HCT116 (cell line): Measurements from ENCODE around the gene SLC35F1. TPM values are rescaled to one million over a fixed set of nuclear protein-coding genes. Genes with fewer than 3 reads are reported as not detected.

Experiments
- ATAC-seq: fragments of 200-7000 bp; cut with Tn5 transposase; 2 replicates; pipeline ENCODE4 v1.9.1; 2020; ENCODE audit warnings: mild to moderate bottlenecking, moderate library complexity
- BruUV-seq: library from RNA; stranded (reverse); fragments of 400-500 nt; replicated peaks from 2 replicates; lab custom pipeline; 2021; lab: Mats Ljungman, UMichigan
- CTCF ChIA-PET: fragments of 300-600 bp; sonication (Branson Sonifier 250); formaldehyde crosslinking; loops from one replicate; lab custom pipeline; 2021; ENCODE audit warnings: antibody characterized with exemption; lab: Charles Lee
- POLR2A ChIA-PET: fragments of 300-600, 350-600 bp; sonication (Branson Sonifier 250); formaldehyde crosslinking; loops from one replicate; lab custom pipeline; 2021; ENCODE audit warnings: antibody characterized with exemption; lab: Charles Lee
- RAD21 ChIA-PET, 2 experiments: fragments of 300-600 bp; sonication (Branson Sonifier 250); formaldehyde crosslinking; loops; one replicate each; lab custom pipeline; 2023; ENCODE audit warnings: low total read pairs in 2 of 2; ENCODE audit not compliant: uncharacterized antibody in 2 of 2, unreplicated experiment in 2 of 2, low non-redundant PET in 1 of 2; lab: Charles Lee
- DNase-seq: peaks from one replicate; pipeline ENCODE4 v3.0.0-alpha.2; 2010; ENCODE audit warnings: low read depth, low spot score
- H2AFZ ChIP-seq: fragments of 200-600 bp; shearing (Covaris generic), sonication (generic); 2 replicates; pipeline ENCODE4 v1.6.1; 2017; ENCODE audit warnings: low read depth, mixed run types, mixed read lengths, antibody characterized with exemption, low read length; ENCODE audit not compliant: poor library complexity, severe bottlenecking
- H3K27ac ChIP-seq: 2 replicates; pipeline ENCODE4 v1.5.1; 2012; ENCODE audit warnings: low read depth, low read length
- H3K27me3 ChIP-seq: fragments of 200-600 bp; sonication (generic); 2 replicates; pipeline ENCODE4 v1.6.1; 2016; ENCODE audit warnings: mixed run types, low read length, mixed read lengths; ENCODE audit not compliant: insufficient read depth
- H3K36me3 ChIP-seq, 2 experiments: fragments of 200-500 bp in 1 of 2; fragments of 200-600 bp in 1 of 2; sonication (Bioruptor generic) in 1 of 2; sonication (generic) in 1 of 2; 2 replicates each; pipeline versions ENCODE4 v1.5.1 to v1.6.1; 2014 to 2016; ENCODE audit warnings: low read length in 2 of 2, inconsistent platforms in 1 of 2, mixed read lengths in 1 of 2, mixed run types in 1 of 2; ENCODE audit not compliant: insufficient read depth in 2 of 2, control insufficient read depth in 1 of 2
- H3K4me1 ChIP-seq, 2 experiments: fragments of 200-600 bp in 1 of 2; sonication (generic) in 1 of 2; 2 replicates each; pipeline versions ENCODE4 v1.5.1 to v1.6.1; 2012 to 2017; ENCODE audit warnings: low read length in 2 of 2, inconsistent platforms in 1 of 2, mild to moderate bottlenecking in 1 of 2, mixed read lengths in 1 of 2, mixed run types in 1 of 2, moderate library complexity in 1 of 2; ENCODE audit not compliant: insufficient read depth in 2 of 2, control insufficient read depth in 1 of 2
- H3K4me2 ChIP-seq: fragments of 200-600 bp; sonication (generic); 2 replicates; pipeline ENCODE4 v1.6.1; 2017; ENCODE audit warnings: mixed run types, low read length, mixed read lengths
- H3K4me3 ChIP-seq, 2 experiments: fragments of 200-600 bp in 1 of 2; sonication (generic) in 1 of 2; replicated peaks in 1 of 2; 2 replicates each; pipeline ENCODE4 v1.5.1; 2011 to 2016; ENCODE audit warnings: low read length in 2 of 2, control low read depth in 1 of 2, low read depth in 1 of 2, mild to moderate bottlenecking in 1 of 2, mixed read lengths in 1 of 2, mixed run types in 1 of 2
- H3K79me2 ChIP-seq: fragments of 200-600 bp; sonication (generic); 2 replicates; pipeline ENCODE4 v1.6.1; 2017; ENCODE audit warnings: mild to moderate bottlenecking, mixed run types, low read length, moderate library complexity, mixed read lengths; ENCODE audit not compliant: insufficient read depth
- H3K9ac ChIP-seq: fragments of 200-600 bp; sonication (generic); 2 replicates; pipeline ENCODE4 v1.6.1; 2016; ENCODE audit warnings: low read length, mixed read lengths
- H3K9me2 ChIP-seq: fragments of 200-600 bp; sonication (generic), shearing (Covaris generic); 2 replicates; pipeline ENCODE4 v1.6.1; 2017; ENCODE audit warnings: mixed run types, mild to moderate bottlenecking, moderate library complexity; ENCODE audit not compliant: insufficient read depth
- H3K9me3 ChIP-seq, 2 experiments: fragments of 200-500 bp in 1 of 2; fragments of 200-600 bp in 1 of 2; sonication (Bioruptor generic) in 1 of 2; sonication (generic) in 1 of 2; 2 replicates each; pipeline ENCODE4 v1.6.1; 2014 to 2017; ENCODE audit warnings: low read length in 2 of 2, mixed read lengths in 2 of 2, inconsistent platforms in 1 of 2, low read depth in 1 of 2, mild to moderate bottlenecking in 1 of 2, mixed run types in 1 of 2, moderate library complexity in 1 of 2; ENCODE audit not compliant: control insufficient read depth in 1 of 2, insufficient read depth in 1 of 2
- H4K20me1 ChIP-seq: fragments of 200-600 bp; sonication (generic), shearing (Covaris generic); 2 replicates; pipeline ENCODE4 v1.6.1; 2017; ENCODE audit warnings: mixed run types, mild to moderate bottlenecking, moderate library complexity; ENCODE audit not compliant: insufficient read depth
- CEBPB ChIP-seq: IDR thresholded peaks from 2 replicates; pipeline ENCODE4 v1.6.1; 2012; ENCODE audit warnings: low read depth
- EGR1 ChIP-seq: IDR thresholded peaks from 2 replicates; pipeline ENCODE4 v1.6.1; 2012; ENCODE audit warnings: low read depth
- ELF1 ChIP-seq: IDR thresholded peaks from 2 replicates; pipeline ENCODE4 v1.6.1; 2012; ENCODE audit warnings: low read depth, borderline replicate concordance
- EZH2 ChIP-seq: fragments of 200-600 bp; sonication (generic); IDR thresholded peaks from 2 replicates; pipeline ENCODE4 v1.6.1; 2017; ENCODE audit warnings: antibody characterized with exemption, mixed run types
- EZH2phosphoT487 ChIP-seq: fragments of 200-600 bp; IDR thresholded peaks from 2 replicates; pipeline ENCODE4 v1.6.1; 2018; ENCODE audit warnings: antibody characterized with exemption, borderline replicate concordance
- JUND ChIP-seq: IDR thresholded peaks from 2 replicates; pipeline ENCODE4 v1.6.1; 2012
- POLR2AphosphoS5 ChIP-seq: IDR thresholded peaks from 2 replicates; pipeline ENCODE4 v1.6.1; 2011; ENCODE audit warnings: mild to moderate bottlenecking, low read depth, low read length, moderate library complexity
- RAD21 ChIP-seq: IDR thresholded peaks from 2 replicates; pipeline ENCODE4 v1.6.1; 2012; ENCODE audit warnings: low read depth, mild to moderate bottlenecking
- SIN3A ChIP-seq: IDR thresholded peaks from 2 replicates; pipeline ENCODE4 v1.6.1; 2012; ENCODE audit warnings: low read depth
- SP1 ChIP-seq: IDR thresholded peaks from 2 replicates; pipeline ENCODE4 v1.6.1; 2012; ENCODE audit warnings: low read depth
- SRF ChIP-seq: IDR thresholded peaks from 2 replicates; pipeline ENCODE4 v1.6.1; 2012; ENCODE audit warnings: low read depth
- ZFX ChIP-seq: fragments of 450-650 bp; IDR thresholded peaks from 2 replicates; pipeline ENCODE4 v1.6.1; 2017
- ZNF274 ChIP-seq: fragments of 200-500 bp; sonication (Bioruptor generic); IDR thresholded peaks from 2 replicates; pipeline ENCODE4 v1.6.1; 2014; ENCODE audit warnings: mild to moderate bottlenecking, low read depth, low read length, inconsistent platforms
- intact Hi-C: fragments of 100-400 bp; cut with micrococcal nuclease; formaldehyde crosslinking; loops from 2 replicates; pipeline ENCODE4 v1.10.0; 2022
- total RNA-seq: library from RNA; stranded (reverse); gene quantifications from one replicate; pipeline ENCODE4 v1.2.1, GENCODE V29; 2021; ENCODE audit not compliant: unreplicated experiment
- TF ChIP-seq, protein P1 (sequence below): IDR thresholded peaks from 2 replicates; pipeline ENCODE4 v1.6.1; 2011; ENCODE audit warnings: mild to moderate bottlenecking, low read length, moderate library complexity; ENCODE audit not compliant: insufficient replicate concordance; ENCODE audit errors: extremely low read depth

The SLC35F1 gene
- total RNA-seq, 1 experiment from 2014 or later = 0.07 TPM

DNA sequence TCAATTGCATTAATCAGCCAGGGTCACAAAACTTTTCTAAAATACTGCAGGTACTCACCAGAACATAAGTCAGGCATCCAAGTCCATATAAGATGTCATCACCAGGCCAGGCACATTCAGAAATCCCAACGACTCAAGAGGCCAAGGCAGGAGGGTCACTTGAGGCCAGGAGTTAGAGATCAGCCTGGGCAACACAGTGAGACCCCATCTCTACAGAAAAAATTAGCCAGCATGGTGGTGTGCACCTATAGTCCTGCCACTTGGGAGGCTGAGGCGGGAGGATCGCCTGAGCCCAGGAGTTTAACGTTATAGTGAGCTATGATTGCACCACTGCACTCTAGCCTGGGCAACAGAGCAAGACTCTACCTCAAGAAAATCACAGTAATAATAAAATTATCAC is 362.6 kb downstream of the SLC35F1 start (continued):
- TF ChIP-seq, protein P1, sequence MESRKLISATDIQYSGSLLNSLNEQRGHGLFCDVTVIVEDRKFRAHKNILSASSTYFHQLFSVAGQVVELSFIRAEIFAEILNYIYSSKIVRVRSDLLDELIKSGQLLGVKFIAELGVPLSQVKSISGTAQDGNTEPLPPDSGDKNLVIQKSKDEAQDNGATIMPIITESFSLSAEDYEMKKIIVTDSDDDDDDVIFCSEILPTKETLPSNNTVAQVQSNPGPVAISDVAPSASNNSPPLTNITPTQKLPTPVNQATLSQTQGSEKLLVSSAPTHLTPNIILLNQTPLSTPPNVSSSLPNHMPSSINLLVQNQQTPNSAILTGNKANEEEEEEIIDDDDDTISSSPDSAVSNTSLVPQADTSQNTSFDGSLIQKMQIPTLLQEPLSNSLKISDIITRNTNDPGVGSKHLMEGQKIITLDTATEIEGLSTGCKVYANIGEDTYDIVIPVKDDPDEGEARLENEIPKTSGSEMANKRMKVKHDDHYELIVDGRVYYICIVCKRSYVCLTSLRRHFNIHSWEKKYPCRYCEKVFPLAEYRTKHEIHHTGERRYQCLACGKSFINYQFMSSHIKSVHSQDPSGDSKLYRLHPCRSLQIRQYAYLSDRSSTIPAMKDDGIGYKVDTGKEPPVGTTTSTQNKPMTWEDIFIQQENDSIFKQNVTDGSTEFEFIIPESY = no peak
- TF ChIP-seq JUND (no peak), ZNF274 (no peak), SRF (no peak), EZH2phosphoT487 (no peak), POLR2AphosphoS5 (no peak), SIN3A (no peak), ZFX (no peak), SP1 (no peak), CEBPB (no peak), EGR1 (no peak), ELF1 (no peak), RAD21 (no peak)
- TF ChIP-seq, all 23 proteins: peak for 0

DNA sequence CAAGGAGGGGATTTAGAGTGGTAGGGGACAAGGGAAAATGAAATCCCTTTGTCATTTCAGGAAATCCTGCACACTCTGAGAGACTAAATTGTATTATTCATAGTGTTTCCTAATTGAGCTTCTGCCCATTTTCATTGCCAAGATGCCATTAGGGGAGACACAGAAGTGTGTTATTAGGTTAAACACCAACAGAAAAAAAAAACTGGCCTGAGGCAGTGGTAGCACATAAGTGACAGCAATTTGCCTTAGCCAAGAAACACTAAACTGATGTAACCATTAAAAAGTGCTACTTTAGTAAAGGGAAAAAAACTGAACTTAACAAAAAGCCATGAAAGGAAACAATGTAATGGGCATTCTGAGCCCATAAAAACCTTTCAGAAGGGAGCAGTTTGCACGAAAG is 370.6 kb downstream of the SLC35F1 start:
- no TSS peak for BruUV-seq
- Histone ChIP-seq H3K36me3 (no peaks in the 10 kb centered on the region), H3K4me3 (no peak overlapping the region), H3K27ac (no peak overlapping the region), H3K9me2 (no peaks in the 10 kb centered on the region), H3K4me2 (no peak overlapping the region), H3K4me1 (no peaks in the 10 kb centered on the region), H3K9ac (no peak overlapping the region), H3K79me2 (no peaks in the 10 kb centered on the region), H2AFZ (no peak overlapping the region), H3K27me3 (no peaks in the 10 kb centered on the region), H4K20me1 (no peaks in the 10 kb centered on the region), H3K9me3 (no peaks in the 10 kb centered on the region)
- RAD21 ChIA-PET = no interaction called here
- ATAC-seq (no peak), DNase-seq (no peak)
- no peak for TF ChIP-seq EZH2
- POLR2A ChIA-PET = no interaction called here
- CTCF ChIA-PET = no interaction called here
- intact Hi-C loops = no loop called here
